Caco-2 (cell line): ENCODE data around the gene AGPS. TPM values are rescaled to one million over a fixed set of nuclear protein-coding genes. Genes with fewer than 3 reads are reported as not detected.

Experiments used
- BruUV-seq: library from RNA; stranded (reverse); fragments of 400-500 nt; replicated peaks from 2 replicates; lab custom pipeline; 2021; lab: Mats Ljungman, UMichigan
- CTCF ChIA-PET: fragments of 300-600 bp; sonication (Branson Sonifier 250); formaldehyde crosslinking; loops from one replicate; lab custom pipeline; 2022; ENCODE audit warnings: antibody characterized with exemption; lab: Charles Lee
- POLR2A ChIA-PET: fragments of 300-600 bp; sonication (Branson Sonifier 250); formaldehyde crosslinking; loops from one replicate; lab custom pipeline; 2022; ENCODE audit warnings: antibody characterized with exemption; lab: Charles Lee
- DNase-seq, 2 experiments: peaks; one replicate each; pipeline versions ENCODE4 v3.0.0 to v3.0.0-alpha.2; 2020 to 2022
- H3K27me3 ChIP-seq: replicated peaks from 2 replicates; pipeline ENCODE4 v1.6.0; 2011; ENCODE audit warnings: low read length; ENCODE audit not compliant: control insufficient read depth, insufficient read depth
- H3K36me3 ChIP-seq: 2 replicates; pipeline ENCODE4 v1.5.1; 2011; ENCODE audit warnings: low read length; ENCODE audit not compliant: control insufficient read depth, insufficient read depth
- H3K4me1 ChIP-seq: fragments of 250-450 bp; sonication (Bioruptor Pico); 2 replicates; pipeline ENCODE4 v1.5.1; 2020; ENCODE audit warnings: mild to moderate bottlenecking
- H3K4me3 ChIP-seq: 2 replicates; pipeline ENCODE4 v1.5.1; 2011; ENCODE audit warnings: low read depth, mild to moderate bottlenecking, control low read depth, low read length
- H3K9me3 ChIP-seq: fragments of 250-450 bp; sonication (Bioruptor Pico); 2 replicates; pipeline ENCODE4 v1.5.1; 2020; ENCODE audit warnings: mild to moderate bottlenecking, moderate library complexity
- H3K27ac Mint-ChIP-seq: one replicate; pipeline ENCODE4 v1.8.0; 2022; ENCODE audit warnings: mixed read lengths; ENCODE audit not compliant: unreplicated experiment
- H3K27me3 Mint-ChIP-seq: one replicate; pipeline ENCODE4 v1.8.0; 2022; ENCODE audit warnings: mixed read lengths; ENCODE audit not compliant: insufficient read depth, unreplicated experiment
- H3K36me3 Mint-ChIP-seq: one replicate; pipeline ENCODE4 v1.8.0; 2022; ENCODE audit warnings: mild to moderate bottlenecking, mixed read lengths; ENCODE audit not compliant: insufficient read depth, unreplicated experiment
- H3K4me1 Mint-ChIP-seq: one replicate; pipeline ENCODE4 v1.8.0; 2022; ENCODE audit warnings: low read depth, mixed read lengths; ENCODE audit not compliant: unreplicated experiment
- H3K4me3 Mint-ChIP-seq: one replicate; pipeline ENCODE4 v1.8.0; 2022; ENCODE audit warnings: mild to moderate bottlenecking, moderate library complexity, mixed read lengths; ENCODE audit not compliant: unreplicated experiment
- H3K9me3 Mint-ChIP-seq: one replicate; pipeline ENCODE4 v1.8.0; 2022; ENCODE audit warnings: mixed read lengths; ENCODE audit not compliant: unreplicated experiment
- intact Hi-C: fragments of 100-400 bp; cut with micrococcal nuclease; formaldehyde crosslinking; loops from one replicate; pipeline ENCODE4 v1.10.0; 2022; ENCODE audit not compliant: unreplicated experiment
- total RNA-seq: library from RNA; stranded (reverse); gene quantifications from 2 replicates; pipeline ENCODE4 v1.2.3, GENCODE V29; 2022
- TF ChIP-seq, protein P1 (sequence below), 2 experiments: fragments of 200-600 bp in 1 of 2; IDR thresholded peaks; 1 replicate in 1 of 2; 2 replicates in 1 of 2; pipeline versions ENCODE4 v1.5.1 to v1.8.0; 2011 to 2022; ENCODE audit warnings: antibody characterized with exemption in 1 of 2, control low read depth in 1 of 2, inconsistent platforms in 1 of 2, low read depth in 1 of 2, low read length in 1 of 2, mild to moderate bottlenecking in 1 of 2, moderate library complexity in 1 of 2; ENCODE audit not compliant: insufficient read depth in 1 of 2, severe bottlenecking in 1 of 2, unreplicated experiment in 1 of 2

The AGPS gene
- total RNA-seq, 1 experiment from 2014 or later = 105 TPM

DNA sequence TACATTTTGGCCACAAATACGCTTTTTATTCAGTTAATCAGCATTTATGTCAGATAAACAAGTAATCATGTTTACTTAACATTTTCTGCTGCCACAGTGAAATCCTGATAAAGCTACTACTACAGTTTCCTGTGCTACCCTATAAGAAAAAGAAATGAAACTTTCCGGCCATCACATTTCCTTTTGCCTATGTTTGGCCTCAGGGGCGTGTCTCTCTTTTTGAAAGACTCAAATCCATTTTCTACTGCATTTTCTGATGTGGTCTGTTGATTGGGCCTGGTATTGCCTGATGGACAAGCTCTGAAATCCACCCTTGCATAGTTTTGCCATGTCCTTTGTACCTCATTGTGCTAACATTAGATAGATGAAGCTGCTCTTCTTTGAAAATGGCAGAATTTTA, 152.6 kb downstream of the AGPS start:
- no TSS peak for BruUV-seq
- 0 out of 2 replicates have a peak, but pooled peaks cover 8% of the 10 kb centered on the region for H3K9me3 ChIP-seq
- no peaks in the 10 kb centered on the region for H3K27me3 Mint-ChIP-seq
- POLR2A ChIA-PET = no interaction called here
- no peaks in the 10 kb centered on the region for H3K4me1 ChIP-seq
- no peak overlapping the region for H3K27ac Mint-ChIP-seq
- H3K4me3 ChIP-seq = no peak overlapping the region
- H3K4me3 Mint-ChIP-seq = no peak overlapping the region
- peaks cover 19% of the 10 kb centered on the region for H3K9me3 Mint-ChIP-seq
- intact Hi-C loops = no loop called here
- TF ChIP-seq, protein P1, sequence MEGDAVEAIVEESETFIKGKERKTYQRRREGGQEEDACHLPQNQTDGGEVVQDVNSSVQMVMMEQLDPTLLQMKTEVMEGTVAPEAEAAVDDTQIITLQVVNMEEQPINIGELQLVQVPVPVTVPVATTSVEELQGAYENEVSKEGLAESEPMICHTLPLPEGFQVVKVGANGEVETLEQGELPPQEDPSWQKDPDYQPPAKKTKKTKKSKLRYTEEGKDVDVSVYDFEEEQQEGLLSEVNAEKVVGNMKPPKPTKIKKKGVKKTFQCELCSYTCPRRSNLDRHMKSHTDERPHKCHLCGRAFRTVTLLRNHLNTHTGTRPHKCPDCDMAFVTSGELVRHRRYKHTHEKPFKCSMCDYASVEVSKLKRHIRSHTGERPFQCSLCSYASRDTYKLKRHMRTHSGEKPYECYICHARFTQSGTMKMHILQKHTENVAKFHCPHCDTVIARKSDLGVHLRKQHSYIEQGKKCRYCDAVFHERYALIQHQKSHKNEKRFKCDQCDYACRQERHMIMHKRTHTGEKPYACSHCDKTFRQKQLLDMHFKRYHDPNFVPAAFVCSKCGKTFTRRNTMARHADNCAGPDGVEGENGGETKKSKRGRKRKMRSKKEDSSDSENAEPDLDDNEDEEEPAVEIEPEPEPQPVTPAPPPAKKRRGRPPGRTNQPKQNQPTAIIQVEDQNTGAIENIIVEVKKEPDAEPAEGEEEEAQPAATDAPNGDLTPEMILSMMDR (IDR thresholded peaks at IDR 0.05; ENCODE audit: insufficient read depth in 1 of 2, low read depth in 1 of 2, low read length in 1 of 2, severe bottlenecking in 1 of 2, unreplicated experiment in 1 of 2) = no peak
- no peaks in the 10 kb centered on the region for H3K4me1 Mint-ChIP-seq
- no peaks in the 10 kb centered on the region for H3K36me3 ChIP-seq
- no peaks in the 10 kb centered on the region for H3K27me3 ChIP-seq
- H3K36me3 Mint-ChIP-seq = peaks cover 9% of the 10 kb centered on the region
- no peak for DNase-seq
- CTCF ChIA-PET = no interaction called here

DNA sequence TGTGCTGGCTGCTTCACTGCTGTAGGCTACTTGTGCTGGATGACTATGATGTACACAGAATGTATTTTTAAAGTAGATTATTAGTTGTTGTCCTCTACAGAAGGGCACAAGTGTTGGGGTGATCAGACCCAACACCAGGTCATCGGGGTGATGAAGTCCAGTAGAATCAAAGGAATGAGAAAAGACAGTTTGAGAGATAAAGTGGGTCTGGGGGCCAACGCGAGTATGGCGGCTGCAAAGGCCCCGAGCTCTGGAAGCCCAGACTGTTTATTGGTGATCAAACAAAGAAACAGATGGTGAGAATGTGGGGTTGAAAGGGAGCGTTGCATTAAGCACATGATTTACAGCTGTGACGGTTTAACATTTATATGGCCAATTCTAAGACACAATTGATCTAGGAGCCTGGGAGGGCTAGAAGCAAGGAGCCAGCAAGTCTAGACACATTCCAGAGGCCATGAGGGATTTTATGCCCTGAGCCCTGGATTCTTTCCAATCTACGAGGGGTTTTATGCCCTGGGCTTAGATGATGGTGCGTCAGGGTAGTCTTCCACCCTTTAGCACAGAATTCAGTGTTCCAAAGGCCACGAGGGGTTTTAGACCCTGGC, 153.5 kb downstream of the AGPS start:
- H3K27ac Mint-ChIP-seq = no peak overlapping the region
- no peaks in the 10 kb centered on the region for H3K27me3 Mint-ChIP-seq
- no TSS peak for BruUV-seq

DNA sequence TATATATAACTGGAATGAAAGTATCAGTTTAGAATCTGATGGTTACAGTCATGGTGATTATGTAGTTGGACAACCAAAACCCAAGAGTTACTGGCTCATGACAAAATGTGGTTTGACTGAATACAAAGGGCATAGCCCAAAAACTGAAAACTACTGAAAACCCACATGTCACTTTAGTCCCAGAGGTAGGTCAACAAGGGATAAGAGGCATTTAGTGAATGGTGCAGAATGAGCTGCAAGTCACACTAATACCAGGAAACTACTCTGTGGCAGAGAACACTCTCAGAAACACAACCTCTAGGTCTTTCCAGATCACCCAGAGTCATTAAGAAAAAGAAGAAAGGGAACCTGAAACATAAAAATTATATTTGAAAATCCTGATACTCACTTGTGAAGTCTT, 154.5 kb downstream of the AGPS start:
- POLR2A ChIA-PET = no interaction called here
- intact Hi-C loops = no loop called here
- Histone ChIP-seq H3K27me3 (no peaks in the 10 kb centered on the region), H3K36me3 (no peaks in the 10 kb centered on the region), H3K9me3 (0 out of 2 replicates have a peak, but pooled peaks cover 8% of the 10 kb centered on the region), H3K4me3 (no peak overlapping the region), H3K4me1 (no peaks in the 10 kb centered on the region)
- Mint-ChIP-seq H3K27ac (no peak overlapping the region), H3K36me3 (peaks cover 10% of the 10 kb centered on the region), H3K27me3 (no peaks in the 10 kb centered on the region), H3K4me1 (no peaks in the 10 kb centered on the region), H3K4me3 (no peak overlapping the region), H3K9me3 (peaks cover 19% of the 10 kb centered on the region)
- no peak for DNase-seq
- no TSS peak for BruUV-seq
- TF ChIP-seq, protein P1 (IDR thresholded peaks at IDR 0.05; ENCODE audit: insufficient read depth in 1 of 2, low read depth in 1 of 2, low read length in 1 of 2, severe bottlenecking in 1 of 2, unreplicated experiment in 1 of 2) = no peak
- CTCF ChIA-PET = no interaction called here

More for the DNA sequence above, 153.5 kb downstream of the AGPS start:
- Mint-ChIP-seq H3K9me3 (peaks cover 19% of the 10 kb centered on the region), H3K4me1 (no peaks in the 10 kb centered on the region), H3K4me3 (no peak overlapping the region), H3K36me3 (peaks cover 9% of the 10 kb centered on the region)
- ChIA-PET CTCF (no interaction called here), POLR2A (no interaction called here)
- Histone ChIP-seq H3K4me1 (no peaks in the 10 kb centered on the region), H3K27me3 (no peaks in the 10 kb centered on the region), H3K9me3 (0 out of 2 replicates have a peak, but pooled peaks cover 8% of the 10 kb centered on the region), H3K4me3 (no peak overlapping the region), H3K36me3 (no peaks in the 10 kb centered on the region)
- intact Hi-C loops = no loop called here
- TF ChIP-seq, protein P1 (IDR thresholded peaks at IDR 0.05; ENCODE audit: insufficient read depth in 1 of 2, low read depth in 1 of 2, low read length in 1 of 2, severe bottlenecking in 1 of 2, unreplicated experiment in 1 of 2) = no peak
- DNase-seq = no peak
